Renal cortex interstitium (tissue), 11 donors: Measurements from ENCODE around the gene MED8. TPM values are rescaled to one million over a fixed set of nuclear protein-coding genes. Genes with fewer than 3 reads are reported as not detected.
"Not testable (repeated sequence)": the region's sequence is repeated elsewhere in the genome, so short reads cannot be mapped to it uniquely, and the experiment has no call there.

Source experiments
- DNase-seq, 11 donors: peaks; one replicate each; pipeline ENCODE4 v3.0.0-alpha.2; 2013; ENCODE audit warnings: low read depth in 9 of 11, low spot score in 4 of 11; ENCODE audit errors: extremely low read depth in 1 of 11
- polyA plus RNA-seq, 3 donors: library from polyadenylated mRNA; unstranded; fragments of 120-200 nt; gene quantifications; one replicate each; pipeline ENCODE4 v1.2.1, GENCODE V29; 2013; ENCODE audit not compliant: insufficient read length in 3 of 3

Gene MED8
- polyA plus RNA-seq, 3 donors, result 35.8 to 41.2 (median 38.3) TPM

GRCh38 chr1:43402089-43402865 lies 12.7 kb upstream of the MED8 start:
- no peak for DNase-seq

GRCh38 chr1:43400441-43400840 lies 10.8 kb upstream of the MED8 start:
- not testable (repeated sequence) for DNase-seq

DNA sequence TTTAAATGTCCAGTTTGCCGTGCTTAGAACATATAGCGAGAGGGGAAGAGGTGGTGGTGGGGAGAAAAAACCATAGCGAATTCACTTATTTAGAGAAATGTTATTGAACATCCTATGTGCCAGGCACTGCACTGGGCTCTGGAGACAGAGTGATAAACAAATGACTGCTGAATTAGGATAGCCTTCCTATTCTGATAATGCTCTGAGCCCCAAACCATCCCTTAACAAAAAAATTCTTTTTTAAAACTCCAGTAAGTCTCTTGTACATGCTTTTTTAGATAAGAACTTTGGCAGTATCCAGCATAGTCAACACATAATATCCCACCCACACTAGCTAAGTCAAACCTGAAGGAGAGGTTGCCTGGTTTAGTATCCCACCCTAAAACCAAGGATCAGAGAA lies 8.6 kb upstream of the MED8 start:
- DNase-seq, result no peak

GRCh38 chr1:43396059-43396458 lies 6.5 kb upstream of the MED8 start:
- DNase-seq, result no peak

- DNase-seq, result no peak
These were observed 5.9 kb upstream of the MED8 start for GRCh38 chr1:43395523-43395922.

DNA sequence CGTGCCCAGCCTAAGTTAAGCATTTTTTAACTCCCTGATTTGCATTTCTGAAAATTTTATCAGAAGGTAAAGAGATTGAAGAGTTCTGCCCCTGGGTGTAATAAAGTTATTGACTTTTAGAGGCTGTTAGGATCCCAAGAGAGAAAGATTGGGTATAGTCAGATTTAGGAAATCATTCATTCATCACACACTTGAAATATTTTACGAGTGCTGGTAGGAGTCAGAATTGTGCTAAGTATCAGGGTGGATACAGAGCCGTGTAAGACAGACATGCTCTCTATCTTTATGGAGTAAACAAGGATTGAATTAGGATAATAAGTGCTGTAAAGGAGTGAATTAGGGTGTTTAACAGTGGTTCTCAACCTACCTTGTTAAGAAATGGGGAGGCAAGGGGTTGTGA lies 3.1 kb upstream of the MED8 start:
- DNase-seq, result no peak

DNA sequence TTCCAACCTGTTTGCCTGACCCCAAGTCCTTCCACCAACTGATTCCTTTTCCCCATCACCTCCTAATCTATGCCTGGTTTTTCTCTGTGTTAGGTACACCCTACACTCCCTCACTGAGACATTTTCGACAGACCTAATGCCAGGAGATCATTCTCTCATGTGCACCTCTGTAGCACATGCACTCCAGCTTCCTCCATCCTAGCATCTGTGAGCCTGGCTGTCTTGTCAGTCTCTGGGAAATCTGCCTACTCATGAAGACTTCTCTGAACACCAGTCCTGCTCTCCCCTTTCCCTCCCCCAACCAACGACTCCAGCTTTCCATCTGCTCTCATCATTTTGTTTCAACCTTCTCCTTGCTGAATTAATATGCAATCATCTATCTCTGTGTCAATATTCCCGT lies 987 bp downstream of the MED8 start:
- DNase-seq, result no peak

DNA sequence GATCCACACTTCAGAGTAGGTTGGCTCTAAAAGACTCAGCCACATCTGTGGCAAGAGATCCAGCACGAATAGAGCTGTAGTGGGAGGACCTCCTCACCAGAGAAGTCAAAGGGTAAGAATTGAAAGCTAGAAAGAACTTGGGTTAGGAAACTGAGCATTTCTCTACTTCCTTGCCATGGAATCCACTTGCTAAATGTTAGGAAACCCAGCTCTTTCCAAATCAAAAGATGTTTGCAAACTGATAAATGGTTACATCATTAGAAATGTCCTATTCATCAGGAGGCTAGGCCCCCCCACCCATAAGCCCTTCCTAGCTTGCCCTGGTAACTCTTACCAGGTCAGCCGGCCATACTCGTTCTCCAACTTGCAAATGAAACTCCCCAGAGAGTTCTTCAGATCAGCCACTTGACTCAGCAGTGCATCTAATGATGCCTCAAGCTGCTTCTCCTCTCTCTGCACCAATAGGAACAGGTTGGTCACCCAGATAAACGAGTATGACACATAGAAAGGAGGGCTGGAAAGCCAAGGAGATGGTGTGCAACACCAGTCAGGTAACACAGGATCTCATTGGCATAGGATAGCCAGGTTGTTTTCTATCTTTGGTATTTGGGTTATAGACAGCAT lies 1.5 kb downstream of the MED8 start:
- no peak for DNase-seq

GRCh38 chr1:43386676-43387075 lies 2.9 kb downstream of the MED8 start:
- DNase-seq, result no peak

- DNase-seq, result no peak
These were observed 6.2 kb downstream of the MED8 start for GRCh38 chr1:43383449-43383848.

- DNase-seq, result peak in 2 of 11 donors; percentile 54 to 62
These were observed 7.4 kb downstream of the MED8 start for GRCh38 chr1:43382027-43382779.

- DNase-seq, result no peak
These were observed 8.0 kb downstream of the MED8 start for GRCh38 chr1:43381612-43382011.

DNA sequence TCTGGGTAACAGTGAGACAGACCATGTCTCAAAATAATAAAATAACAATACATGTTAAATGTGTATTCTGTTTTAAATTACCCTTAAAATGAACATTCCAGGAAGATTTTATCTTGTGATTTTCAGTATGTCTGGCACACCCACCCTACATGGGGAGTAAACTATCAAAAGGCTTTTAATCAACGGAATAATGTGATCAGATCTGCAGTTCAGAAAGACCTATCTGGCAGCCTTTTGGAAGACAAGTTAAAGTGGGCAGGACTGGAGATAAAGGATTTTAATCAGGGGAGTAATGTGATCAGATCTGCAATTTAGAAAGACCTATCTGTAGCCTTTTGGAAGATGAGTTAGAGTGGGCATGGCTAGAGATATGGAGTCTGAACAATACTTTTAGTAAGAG lies 10.1 kb downstream of the MED8 start:
- no peak for DNase-seq

DNA sequence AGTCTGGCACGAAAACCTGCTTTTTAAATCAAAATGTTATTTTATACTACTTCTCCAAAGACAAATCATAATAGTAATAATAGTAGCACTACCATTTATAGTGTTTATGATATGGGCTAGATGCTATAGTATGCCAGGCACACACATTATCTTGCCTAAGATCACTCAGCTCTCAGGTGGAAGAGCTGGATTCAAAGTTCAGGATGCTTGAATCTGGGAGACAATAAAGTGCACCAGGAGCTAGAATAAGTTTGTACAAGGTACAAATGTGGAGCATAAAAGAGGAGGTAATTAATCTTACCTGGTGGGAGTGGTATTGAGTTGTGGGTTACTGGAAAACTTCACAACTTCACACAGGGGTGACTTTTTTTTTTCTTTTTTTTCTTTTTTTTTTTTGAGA lies 11.8 kb downstream of the MED8 start:
- no peak for DNase-seq

DNA sequence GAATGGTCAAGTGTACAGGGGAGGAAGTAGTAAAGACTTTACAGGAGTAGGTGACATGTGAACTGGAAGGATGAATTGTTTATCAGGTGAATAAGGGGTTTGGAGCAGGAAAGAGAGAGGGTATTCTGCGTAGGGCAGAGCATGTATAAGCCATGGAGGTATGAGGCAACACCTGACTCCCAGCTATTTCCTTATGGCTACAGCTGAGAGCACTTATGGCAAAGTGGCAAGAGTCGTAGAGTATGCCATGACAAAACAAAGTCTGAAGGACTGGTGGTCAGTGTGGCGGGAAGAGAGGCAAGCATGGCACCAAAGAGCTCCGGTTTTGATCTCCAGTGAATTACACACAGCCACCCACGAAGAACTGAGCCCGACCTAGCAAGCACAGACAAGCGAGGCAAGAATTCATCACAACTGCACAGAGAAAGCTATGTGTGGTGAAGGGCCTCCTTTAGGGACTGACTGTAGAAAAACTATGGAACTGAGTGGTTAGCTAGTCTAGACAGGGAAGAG lies 12.8 kb downstream of the MED8 start:
- DNase-seq, result no peak

DNA sequence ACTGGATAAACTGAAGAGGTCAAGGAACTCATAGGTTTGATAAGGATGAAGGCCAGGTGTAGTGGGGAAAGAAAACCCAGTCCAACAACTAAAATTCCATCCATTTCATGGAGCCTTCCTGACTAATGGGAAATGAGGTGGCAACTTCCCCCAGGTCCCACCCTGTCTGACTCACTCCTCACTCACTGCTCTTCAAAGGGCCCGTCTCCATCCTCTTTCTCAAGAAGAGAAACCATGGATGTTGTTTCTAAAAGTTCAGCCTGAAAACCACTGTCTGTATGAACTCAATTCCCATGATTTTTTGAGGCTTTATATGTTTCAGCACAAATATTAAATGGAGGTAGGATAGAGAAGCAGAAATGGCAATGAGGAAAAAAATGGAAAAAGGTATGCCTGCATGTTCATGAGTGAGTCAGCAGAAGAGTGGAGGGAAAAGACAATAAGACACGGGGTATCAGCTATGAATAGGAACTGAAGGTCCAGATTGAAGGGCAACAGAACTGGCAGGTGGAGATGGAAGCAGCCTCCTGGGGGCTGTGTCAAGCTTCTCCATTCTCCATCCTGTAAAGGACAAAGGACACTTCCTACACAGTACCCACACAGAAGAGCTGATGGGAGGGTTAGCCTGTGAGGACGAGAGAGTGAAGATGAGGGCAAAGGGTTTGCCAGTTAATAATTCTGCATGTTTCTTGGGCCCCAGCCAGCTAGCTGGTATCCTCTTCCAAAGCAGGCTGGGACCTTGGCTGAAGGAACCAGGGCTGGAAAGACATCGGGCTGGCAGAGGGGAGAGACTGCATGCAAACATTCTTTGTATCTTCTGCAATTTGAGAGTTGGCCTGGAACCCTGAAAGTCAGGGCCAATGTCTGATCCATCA lies 16.3 kb downstream of the MED8 start:
- no peak for DNase-seq

GRCh38 chr1:43372172-43372571 lies 17.4 kb downstream of the MED8 start:
- DNase-seq, result no peak

DNA sequence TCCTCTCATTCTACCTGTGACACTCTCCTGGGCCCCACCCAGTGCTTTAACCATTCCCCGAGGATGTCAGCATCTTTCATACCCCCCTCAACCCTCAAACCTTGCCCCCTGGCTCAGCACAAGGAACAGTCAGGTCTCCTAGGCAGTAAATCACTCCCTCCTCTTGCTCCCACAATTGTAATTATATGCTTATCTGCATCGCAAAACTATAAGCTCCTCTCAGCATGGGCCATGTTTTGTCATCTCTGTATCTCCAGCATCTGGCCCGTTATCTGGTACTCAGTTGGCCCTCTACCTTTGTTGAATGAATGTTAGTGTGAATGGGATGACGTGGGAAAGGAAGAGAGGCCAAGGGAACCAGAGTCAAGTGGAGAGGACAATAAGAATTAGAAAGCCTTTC lies 19.0 kb downstream of the MED8 start:
- DNase-seq, result no peak

DNA sequence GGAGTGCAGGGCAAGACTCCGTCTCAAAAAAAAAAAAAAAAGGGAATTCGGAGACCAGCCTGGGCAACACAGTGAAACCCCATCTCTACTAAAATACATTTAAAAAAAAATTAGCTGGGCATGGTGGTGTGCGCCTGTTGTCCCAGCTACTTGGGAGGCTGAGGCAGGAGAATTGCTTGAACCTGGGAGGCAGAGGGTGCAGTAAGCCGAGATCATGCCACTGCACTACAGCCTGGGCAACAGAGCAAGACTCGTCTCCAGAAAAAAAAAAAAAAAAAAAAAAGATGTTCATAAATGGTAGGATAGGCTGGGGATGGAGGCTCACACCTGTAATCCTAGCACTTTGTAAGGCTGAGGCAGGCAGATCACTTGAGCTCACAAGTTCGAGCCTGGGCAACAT lies 19.8 kb downstream of the MED8 start:
- not testable (repeated sequence) for DNase-seq
